ENCODE results near the gene DUSP10.

DUSP10 gene

GRCh38 chr1:221741703-221742554, at the start of gene DUSP10:
TSS of gene DUSP10 (minus strand) at chr1:221742089. CDS start at chr1:221739744, 2,345 bp downstream.
- peak; percentile 95 to 99 for DNase-seq (ENCODE audit: low read depth in 2 of 2)

DNA sequence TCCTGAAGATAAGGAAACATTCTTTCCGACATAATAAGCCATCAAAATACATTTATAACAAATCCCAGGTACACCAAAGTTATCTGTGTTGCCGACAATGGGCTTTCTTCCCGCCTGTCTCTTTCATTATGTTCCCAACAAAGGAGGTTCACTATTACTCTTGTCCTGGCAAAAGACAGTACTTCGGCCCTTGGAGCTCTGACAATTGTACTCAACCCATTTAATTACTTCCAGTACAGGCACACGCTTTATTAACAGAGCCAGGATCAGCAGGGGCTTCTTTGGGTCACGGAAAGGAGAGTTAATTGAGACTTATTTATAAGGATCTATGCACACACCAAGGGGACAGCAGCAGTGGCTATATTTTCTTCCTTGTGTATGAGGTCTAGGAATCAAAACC, 46.6 kb upstream of the DUSP10 start:
- no peak for DNase-seq (ENCODE audit: low read depth in 2 of 2)

DNA sequence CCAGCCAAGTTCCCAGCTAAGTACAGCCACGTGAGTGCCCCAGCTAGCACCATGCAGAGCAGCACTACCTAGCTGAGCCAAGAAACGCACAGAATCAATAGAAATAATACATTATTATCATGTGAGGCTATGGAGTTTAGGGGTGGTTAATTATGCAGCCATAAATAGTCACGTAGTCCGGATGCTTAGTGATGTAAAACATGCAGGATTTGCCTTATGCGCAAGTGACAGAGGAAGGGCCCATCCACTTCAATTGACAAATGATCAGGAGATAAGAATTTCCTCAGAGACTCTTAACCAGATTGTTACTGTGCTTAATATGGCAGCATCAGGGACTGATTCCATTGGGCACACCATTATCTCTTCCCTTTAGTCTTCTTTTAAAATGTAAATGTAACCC, 44.8 kb upstream of the DUSP10 start:
- DNase-seq (ENCODE audit: low read depth in 2 of 2): no peak

DNA sequence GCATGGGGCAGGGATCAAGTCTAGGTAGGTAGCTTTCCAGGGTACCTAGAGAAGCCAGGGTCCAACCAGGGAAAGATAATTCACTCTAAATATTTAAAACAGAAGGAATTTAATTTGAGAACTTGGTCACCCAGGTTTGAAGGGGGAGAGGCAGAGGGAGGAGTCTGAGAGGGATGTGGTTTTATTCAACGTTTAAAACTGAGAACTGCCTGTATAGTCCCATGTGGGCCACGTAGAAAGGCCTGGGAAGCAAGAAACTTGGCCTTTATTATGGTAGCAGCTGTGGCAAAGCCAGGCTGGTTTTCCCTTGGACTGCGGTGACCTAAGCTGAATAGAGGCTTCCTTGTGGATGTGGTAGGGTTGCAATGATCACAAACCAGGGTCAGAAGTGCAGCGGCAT, 42.0 kb upstream of the DUSP10 start:
- DNase-seq (ENCODE audit: low read depth in 2 of 2): no peak

- no peak for DNase-seq (ENCODE audit: low read depth in 2 of 2)
Measured at GRCh38 chr1:221783437-221783836, 41.5 kb upstream of the DUSP10 start.

DNA sequence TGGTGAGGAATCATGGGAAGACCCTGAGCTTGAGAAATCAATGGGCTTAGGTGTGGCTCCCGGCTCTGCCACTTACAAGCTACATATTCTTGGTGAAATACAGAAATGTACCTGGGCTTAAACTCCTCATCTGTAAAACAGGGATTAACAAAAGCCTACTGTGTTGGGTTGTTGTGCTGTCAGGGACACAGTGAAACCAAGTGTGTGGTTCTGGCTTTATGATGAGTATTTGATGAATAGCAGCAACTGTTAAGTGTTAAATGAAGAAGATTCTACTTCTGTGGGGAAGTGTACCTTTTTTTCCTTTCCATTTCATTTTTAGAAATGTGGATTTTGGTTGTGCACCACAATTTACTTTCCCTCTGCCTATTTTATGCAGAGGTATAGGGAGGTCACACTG, 41.1 kb upstream of the DUSP10 start:
- DNase-seq (ENCODE audit: low read depth in 2 of 2): no peak

GRCh38 chr1:221782477-221782876, 40.6 kb upstream of the DUSP10 start:
- DNase-seq (ENCODE audit: low read depth in 2 of 2): no peak

- DNase-seq (ENCODE audit: low read depth in 2 of 2): no peak
Measured at GRCh38 chr1:221781102-221781755, 39.3 kb upstream of the DUSP10 start.

DNA sequence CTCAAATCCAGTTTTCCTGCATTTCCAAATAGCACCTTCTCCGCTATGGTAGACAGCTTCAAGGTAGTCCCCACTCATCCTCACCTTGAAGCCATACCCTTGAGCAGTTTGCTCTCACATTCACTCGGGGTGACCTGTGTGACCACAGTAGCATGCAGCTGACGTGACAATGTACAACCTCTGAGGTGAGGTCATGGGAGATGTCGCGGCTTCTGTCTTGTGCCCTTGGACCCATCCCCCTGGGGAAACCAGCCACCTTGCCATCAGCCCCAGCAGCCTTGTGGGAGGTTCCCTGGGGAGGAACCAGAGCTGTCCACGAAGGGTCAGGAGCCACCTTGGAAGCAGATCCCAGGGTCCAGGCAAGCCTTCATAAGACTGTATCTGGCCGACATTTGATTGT, 38.3 kb upstream of the DUSP10 start:
- DNase-seq (ENCODE audit: low read depth in 2 of 2): no peak

DNA sequence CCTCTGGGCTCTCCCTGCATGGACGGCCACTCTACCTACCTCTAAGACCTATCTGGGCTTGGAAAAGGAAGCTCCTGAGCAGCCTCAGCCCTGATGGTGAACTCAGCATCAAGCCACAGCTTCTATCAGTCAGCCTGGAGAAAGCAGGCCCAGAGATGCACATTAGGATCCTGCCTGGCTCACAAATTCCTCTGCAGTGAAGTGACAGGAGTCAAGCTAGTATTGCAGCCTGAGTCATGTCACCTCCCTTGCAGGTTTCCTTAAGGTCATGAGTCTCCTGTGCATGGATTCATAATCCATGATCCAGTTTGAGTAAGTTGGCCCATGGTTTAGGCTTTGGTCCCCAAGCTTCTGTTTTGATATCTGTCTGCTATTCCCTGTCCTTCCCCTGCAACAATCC, 37.9 kb upstream of the DUSP10 start:
- DNase-seq (ENCODE audit: low read depth in 2 of 2): no peak

DNA sequence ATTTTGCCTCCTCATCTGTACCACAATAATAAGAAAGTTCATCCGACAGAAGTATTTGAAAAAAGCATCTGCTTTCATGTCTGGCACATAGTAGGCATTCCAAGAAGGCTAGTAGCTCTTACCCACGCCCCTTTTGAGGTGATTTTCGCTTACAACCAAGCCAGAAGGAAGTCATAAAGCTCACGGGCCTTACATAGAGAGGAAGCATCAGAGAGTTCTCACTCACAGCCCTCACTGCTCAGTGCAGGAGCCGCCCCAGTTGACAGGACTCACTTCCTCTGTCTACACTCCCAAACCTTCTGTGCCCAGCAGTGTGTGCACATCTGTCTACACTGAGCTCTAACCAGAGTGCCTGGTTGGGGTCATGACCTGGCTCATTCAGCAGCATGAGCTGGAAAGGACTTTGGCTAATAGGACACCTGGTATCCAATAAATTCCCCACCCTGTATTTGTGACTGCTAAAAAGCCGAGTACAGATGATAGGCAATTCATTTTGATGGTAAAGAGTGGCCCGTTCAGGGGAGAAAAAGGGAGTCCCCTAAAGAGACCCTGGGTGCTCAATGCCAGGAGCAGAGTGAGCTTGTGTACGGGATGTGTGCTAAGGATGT, 36.8 kb upstream of the DUSP10 start:
- no peak for DNase-seq (ENCODE audit: low read depth in 2 of 2)

- no peak for DNase-seq (ENCODE audit: low read depth in 2 of 2)
Measured at GRCh38 chr1:221778125-221778524, 36.2 kb upstream of the DUSP10 start.

DNA sequence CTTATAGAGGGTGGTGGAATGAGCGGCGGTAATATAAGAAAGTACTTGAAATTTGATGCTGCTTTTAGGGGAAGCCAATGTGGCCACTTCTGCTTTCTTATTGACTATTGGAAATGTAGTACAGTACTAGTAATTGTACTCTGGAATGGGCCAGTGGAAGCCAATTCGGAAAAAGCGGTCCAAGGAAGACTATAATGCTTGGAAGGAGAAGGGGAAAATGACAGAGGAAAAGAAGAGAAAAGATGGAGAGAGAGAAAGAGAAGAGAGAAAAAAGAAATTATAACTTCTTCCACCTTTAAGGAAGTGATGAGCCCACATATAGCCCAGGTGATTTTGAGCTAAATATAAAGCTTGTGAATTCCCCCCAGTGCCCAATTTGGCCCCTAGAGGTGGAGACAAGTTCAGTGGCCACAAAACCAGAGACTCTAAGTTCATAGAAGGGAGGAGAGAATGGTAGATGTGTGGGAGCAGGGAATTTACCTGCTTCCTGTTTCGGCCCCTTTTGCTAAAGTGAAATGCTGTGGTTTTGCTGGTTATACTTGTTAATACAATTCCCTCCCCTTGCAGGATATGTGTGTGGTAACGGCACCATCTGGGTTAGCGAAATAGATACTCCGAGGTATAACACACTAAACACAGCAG, 35.7 kb upstream of the DUSP10 start:
- DNase-seq (ENCODE audit: low read depth in 2 of 2): no peak

DNA sequence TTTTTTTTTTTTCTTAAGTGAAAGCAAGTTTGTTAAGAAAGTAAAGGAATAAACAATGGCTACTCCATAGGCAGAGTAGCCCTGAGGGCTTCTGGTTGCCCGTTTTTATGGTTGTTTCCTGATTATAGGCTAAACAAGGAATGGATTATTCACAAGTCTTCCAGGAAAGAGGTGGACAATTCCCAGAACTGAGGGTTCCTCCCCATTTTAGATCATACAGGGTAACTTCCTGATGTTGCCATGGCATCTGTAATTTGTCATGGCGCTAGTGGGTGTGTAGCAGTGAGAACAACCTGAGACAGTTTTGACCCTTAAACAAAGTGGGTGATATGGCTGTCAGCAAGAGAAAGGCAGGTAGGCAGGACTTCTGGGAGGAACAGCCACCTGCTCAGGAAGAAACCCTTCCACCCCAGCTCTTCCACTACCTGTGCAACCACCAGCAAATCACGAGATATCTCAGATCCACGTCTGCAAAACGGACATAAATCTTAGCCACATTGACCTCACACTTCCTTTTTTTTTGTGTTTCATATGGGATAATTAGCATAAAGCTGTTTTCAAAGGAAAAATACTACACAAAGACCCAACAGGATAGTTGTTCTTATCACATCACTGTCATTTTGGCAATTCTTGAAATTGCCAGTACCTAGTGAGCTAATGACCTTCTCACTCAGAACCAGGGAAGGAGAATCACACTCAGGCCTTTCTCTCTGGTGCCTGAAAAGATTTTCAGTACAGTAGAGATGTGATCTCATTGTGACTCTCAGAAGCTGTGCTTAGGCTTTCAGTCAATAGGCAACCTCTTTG, 34.8 kb upstream of the DUSP10 start:
- DNase-seq (ENCODE audit: low read depth in 2 of 2): no peak

- DNase-seq (ENCODE audit: low read depth in 2 of 2): no peak
Measured at GRCh38 chr1:221775206-221775605, 33.3 kb upstream of the DUSP10 start.

- no peak for DNase-seq (ENCODE audit: low read depth in 2 of 2)
Measured at GRCh38 chr1:221774054-221774842, 32.4 kb upstream of the DUSP10 start.

GRCh38 chr1:221773383-221773782, 31.5 kb upstream of the DUSP10 start:
- no peak for DNase-seq (ENCODE audit: low read depth in 2 of 2)

DNA sequence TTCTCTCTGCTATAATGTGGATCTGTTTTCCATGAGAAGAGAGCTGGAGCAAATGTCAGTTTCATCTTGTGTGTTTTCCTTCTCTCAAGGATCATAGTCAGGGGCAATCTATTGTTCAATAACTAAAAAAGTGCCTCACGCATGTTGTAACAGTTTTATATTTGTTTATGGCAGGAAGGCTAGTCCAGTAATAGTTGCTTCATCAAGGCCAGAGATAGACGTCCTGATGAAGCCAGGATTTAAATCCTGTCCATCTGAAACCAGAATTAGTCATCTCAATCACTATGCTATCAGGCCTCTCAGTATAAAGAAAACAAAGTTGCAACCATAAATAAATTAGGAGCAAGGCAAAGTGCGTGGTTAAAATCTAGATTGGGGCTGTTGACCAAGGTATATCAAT, 30.2 kb upstream of the DUSP10 start:
- no peak for DNase-seq (ENCODE audit: low read depth in 2 of 2)

DNA sequence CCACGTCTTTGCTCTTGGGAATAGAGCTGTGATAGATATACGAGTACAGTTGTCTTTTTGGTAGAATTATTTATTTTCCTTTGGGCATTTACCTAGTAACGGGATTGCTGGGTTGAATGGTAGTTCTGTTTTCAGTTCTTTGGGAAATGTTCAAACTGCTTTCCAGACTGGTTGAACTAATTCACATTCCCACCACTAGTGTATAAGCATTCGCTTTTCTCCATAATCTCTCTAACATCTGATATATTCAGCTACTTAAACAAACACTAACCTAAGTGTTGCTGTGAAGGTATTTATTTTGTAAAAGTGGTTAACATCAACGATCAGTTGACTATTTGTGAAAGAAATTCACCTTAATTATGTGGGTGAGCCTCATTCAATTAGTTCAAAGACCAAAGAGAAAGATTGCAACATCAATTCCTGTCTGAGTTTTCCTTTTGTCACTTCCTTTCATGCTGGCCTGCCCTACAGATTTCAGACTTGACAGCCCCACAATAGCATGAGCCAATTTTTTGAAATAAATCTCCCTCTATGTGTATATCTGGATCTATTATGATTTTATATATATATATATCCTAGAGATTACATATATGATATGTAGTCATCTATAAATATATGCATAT, 26.7 kb upstream of the DUSP10 start:
- DNase-seq (ENCODE audit: low read depth in 2 of 2): no peak

DNA sequence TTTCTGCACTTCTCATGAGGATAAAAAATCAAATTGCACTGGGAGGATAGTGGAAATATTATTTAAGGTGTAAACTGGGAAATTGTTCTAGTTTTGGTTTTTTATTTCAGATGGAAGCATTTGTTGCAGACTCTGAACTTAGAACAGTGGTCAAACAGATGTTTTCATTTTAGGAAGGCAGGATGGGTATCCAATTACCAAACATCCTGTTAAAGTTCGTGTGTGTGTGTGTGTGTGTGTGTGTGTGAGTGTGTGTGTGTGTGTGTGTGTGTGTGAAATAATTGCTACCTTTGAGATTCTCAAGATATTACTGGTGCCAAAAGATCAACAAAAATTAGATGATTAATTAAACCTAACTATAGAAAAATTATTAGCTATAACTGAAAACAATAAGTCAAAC, 24.3 kb upstream of the DUSP10 start:
- no peak for DNase-seq (ENCODE audit: low read depth in 2 of 2)
